Liver (tissue), 9 donors: Measurements from ENCODE around the gene STK25. TPM values are rescaled to one million over a fixed set of nuclear protein-coding genes. Genes with fewer than 3 reads are reported as not detected.

ENCODE experiments used
- DNase-seq: peaks from one replicate; pipeline ENCODE4 v3.0.0-alpha.2; 2017; ENCODE audit warnings: low spot score
- H3K27ac ChIP-seq, 2 donors: one replicate each; pipeline ENCODE4 v1.7.0; 2013; ENCODE audit warnings: inconsistent platforms in 2 of 2, low read length in 2 of 2, control low read depth in 1 of 2, low read depth in 1 of 2, mild to moderate bottlenecking in 1 of 2
- H3K27me3 ChIP-seq, 4 donors: one replicate each; pipeline versions ENCODE4 v1.6.1 to v1.7.0; 2013; ENCODE audit warnings: low read length in 3 of 4, inconsistent platforms in 1 of 4, mild to moderate bottlenecking in 1 of 4, moderate library complexity in 1 of 4; ENCODE audit not compliant: control insufficient read depth in 4 of 4, insufficient read depth in 4 of 4
- H3K36me3 ChIP-seq, 4 donors: one replicate each; pipeline versions ENCODE4 v1.6.1 to v1.7.0; 2013; ENCODE audit warnings: low read length in 3 of 4, mild to moderate bottlenecking in 3 of 4, low read depth in 1 of 4, moderate library complexity in 1 of 4; ENCODE audit not compliant: control insufficient read depth in 4 of 4, insufficient read depth in 3 of 4
- H3K4me1 ChIP-seq, 4 donors: one replicate each; pipeline versions ENCODE4 v1.6.1 to v1.7.0; 2013; ENCODE audit warnings: low read length in 3 of 4, mild to moderate bottlenecking in 3 of 4, moderate library complexity in 1 of 4; ENCODE audit not compliant: control insufficient read depth in 4 of 4, insufficient read depth in 4 of 4
- H3K4me3 ChIP-seq, 3 donors: one replicate each; pipeline versions ENCODE4 v1.6.1 to v1.7.0; 2013; ENCODE audit warnings: low read length in 3 of 3, control low read depth in 1 of 3, low read depth in 1 of 3, mild to moderate bottlenecking in 1 of 3
- H3K9ac ChIP-seq, 2 donors: one replicate each; pipeline ENCODE4 v1.7.0; 2013; ENCODE audit warnings: low read length in 2 of 2, mild to moderate bottlenecking in 2 of 2, moderate library complexity in 2 of 2, control low read depth in 1 of 2, low read depth in 1 of 2
- H3K9me3 ChIP-seq, 4 donors: one replicate each; pipeline versions ENCODE4 v1.6.1 to v1.7.0; 2013; ENCODE audit warnings: low read length in 3 of 4; ENCODE audit not compliant: control insufficient read depth in 4 of 4
- ATF3 ChIP-seq: IDR thresholded peaks from 2 replicates; pipeline ENCODE4 v1.6.1; 2016; ENCODE audit warnings: antibody characterized with exemption
- EGR1 ChIP-seq, 2 donors: IDR thresholded peaks; 2 replicates each; pipeline ENCODE4 v1.6.1; 2016 to 2018; ENCODE audit warnings: antibody characterized with exemption in 2 of 2, low read depth in 2 of 2
- FOXA1 ChIP-seq: IDR thresholded peaks from 2 replicates; pipeline ENCODE4 v1.6.1; 2016; ENCODE audit warnings: antibody characterized with exemption
- FOXA2 ChIP-seq: IDR thresholded peaks from 2 replicates; pipeline ENCODE4 v1.6.1; 2016; ENCODE audit warnings: antibody characterized with exemption
- GABPA ChIP-seq, 2 donors: IDR thresholded peaks in 1 of 2; conservative IDR thresholded peaks in 1 of 2; 2 replicates each; pipeline ENCODE4 v1.6.1; 2016; ENCODE audit warnings: antibody characterized with exemption in 2 of 2, mild to moderate bottlenecking in 1 of 2, moderate library complexity in 1 of 2
- HNF4G ChIP-seq: IDR thresholded peaks from 2 replicates; pipeline ENCODE4 v1.6.1; 2016; ENCODE audit warnings: antibody characterized with exemption
- JUND ChIP-seq, 2 donors: IDR thresholded peaks; 2 replicates each; pipeline ENCODE4 v1.6.1; 2016; ENCODE audit warnings: antibody characterized with exemption in 2 of 2
- MAX ChIP-seq: IDR thresholded peaks from 2 replicates; pipeline ENCODE4 v1.6.1; 2016; ENCODE audit warnings: antibody characterized with exemption
- RAD21 ChIP-seq, 2 donors: IDR thresholded peaks; 2 replicates each; pipeline ENCODE4 v1.6.1; 2016; ENCODE audit warnings: antibody characterized with exemption in 2 of 2, mild to moderate bottlenecking in 2 of 2
- REST ChIP-seq: IDR thresholded peaks from 2 replicates; pipeline ENCODE4 v1.6.1; 2016; ENCODE audit warnings: antibody characterized with exemption, mild to moderate bottlenecking
- RXRA ChIP-seq, 2 donors: IDR thresholded peaks; 2 replicates each; pipeline ENCODE4 v1.6.1; 2017 to 2018; ENCODE audit warnings: antibody characterized with exemption in 2 of 2, mild to moderate bottlenecking in 1 of 2
- SP1 ChIP-seq: IDR thresholded peaks from 2 replicates; pipeline ENCODE4 v1.6.1; 2018; ENCODE audit warnings: antibody characterized with exemption, mild to moderate bottlenecking
- YY1 ChIP-seq: IDR thresholded peaks from 2 replicates; pipeline ENCODE4 v1.6.1; 2016; ENCODE audit warnings: antibody characterized with exemption, mild to moderate bottlenecking
- ZBTB33 ChIP-seq: IDR thresholded peaks from 2 replicates; pipeline ENCODE4 v1.6.1; 2016; ENCODE audit warnings: antibody characterized with exemption
- WGBS: extraction: QIAGEN DNeasy Blood & Tissue Kit; methylation state at CpG from one replicate; pipeline ENCODE4 v1.1.7; 2013; 5-methylcytosine and 5-hydroxymethylcytosine counted together
- polyA plus RNA-seq, 2 donors: library from polyadenylated mRNA; stranded (reverse) in 1 of 2; unstranded in 1 of 2; fragments of 200-250 nt in 1 of 2; fragments of >200 nt in 1 of 2; fragmentation: Nextera tagmentation in 1 of 2; extraction: Ambion mirVana in 1 of 2; gene quantifications; one replicate each; pipeline versions ENCODE4 v1.2.1 to v1.2.3, GENCODE V29; 2013 to 2015
- total RNA-seq, 2 donors: library from RNA; depleted of rRNA; stranded (reverse); fragments of >200 nt; gene quantifications; one replicate each; pipeline ENCODE4 v1.2.3, GENCODE V29; 2014
- donor health status: healthy.
- donor health status: healthy.
- donor health status: healthy.
- donor health status: healthy.
- donor health status: healthy.

STK25 gene
- total and polyA plus RNA-seq, 4 donors = 43.4 to 85.6 (median 67.3) TPM

GRCh38 chr2:241514553-241514952 lies 6.2 kb upstream of the STK25 start:
- Histone ChIP-seq H3K9ac (no peak overlapping the region), H3K4me1 (peaks cover 0 to 1% (median under 1%) of the 10 kb centered on the region in 4 donors), H3K27ac (no peak overlapping the region), H3K36me3 (no peaks in the 10 kb centered on the region), H3K27me3 (no peaks in the 10 kb centered on the region), H3K9me3 (no peaks in the 10 kb centered on the region), H3K4me3 (no peak overlapping the region)
- no peak for TF ChIP-seq FOXA1
- no peak for TF ChIP-seq YY1
- TF ChIP-seq SP1 = no peak
- TF ChIP-seq HNF4G = no peak
- TF ChIP-seq FOXA2 = no peak
- TF ChIP-seq RXRA (IDR thresholded peaks at IDR 0.05) = no peak
- no peak for TF ChIP-seq REST
- TF ChIP-seq JUND (IDR thresholded peaks at IDR 0.05) = no peak
- TF ChIP-seq ATF3 = no peak
- no peak for TF ChIP-seq EGR1 (IDR thresholded peaks at IDR 0.05; ENCODE audit: low read depth in 2 of 2)
- TF ChIP-seq RAD21 (IDR thresholded peaks at IDR 0.05) = no peak
- 83% methylated on average over 5 of the region's 5 CpGs for WGBS
- no peak for DNase-seq

GRCh38 chr2:241511091-241511741 lies 2.8 kb upstream of the STK25 start:
- DNase-seq = no peak
- Histone ChIP-seq H3K27me3 (no peaks in the 10 kb centered on the region), H3K9me3 (no peaks in the 10 kb centered on the region), H3K36me3 (no peaks in the 10 kb centered on the region), H3K4me1 (peaks cover 9 to 24% (median 17%) of the 10 kb centered on the region in 4 donors), H3K27ac (no peak overlapping the region), H3K4me3 (no peak overlapping the region), H3K9ac (no peak overlapping the region)
- 92% methylated on average over 6 of the region's 6 CpGs for WGBS
- TF ChIP-seq MAX = no peak
- no peak for TF ChIP-seq RAD21 (IDR thresholded peaks at IDR 0.05)
- no peak for TF ChIP-seq HNF4G
- no peak for TF ChIP-seq ATF3
- TF ChIP-seq ZBTB33 = no peak
- TF ChIP-seq YY1 = no peak
- TF ChIP-seq EGR1 (IDR thresholded peaks at IDR 0.05; ENCODE audit: low read depth in 2 of 2) = no peak
- no peak for TF ChIP-seq GABPA (IDR thresholded peaks at IDR 0.05 in 1 of 2, conservative IDR thresholded peaks at IDR 0.05 in 1 of 2)
- no peak for TF ChIP-seq RXRA (IDR thresholded peaks at IDR 0.05)
- TF ChIP-seq SP1 = no peak
